PC-3 (cell line): ENCODE data around the gene PLCL1. TPM values are rescaled to one million over a fixed set of nuclear protein-coding genes. Genes with fewer than 3 reads are reported as not detected.

Experiments used
- ATAC-seq: fragments of 200-7000 bp; cut with Tn5 transposase; 2 replicates; pipeline ENCODE4 v1.9.1; 2020; ENCODE audit warnings: mild to moderate bottlenecking, moderate library complexity
- BruUV-seq: library from RNA; stranded (reverse); fragments of 400-500 nt; replicated peaks from 2 replicates; lab custom pipeline; 2021; lab: Mats Ljungman, UMichigan
- CTCF ChIA-PET: fragments of 300-600 bp; sonication (Branson Sonifier 250); formaldehyde crosslinking; loops from one replicate; lab custom pipeline; 2022; ENCODE audit warnings: antibody characterized with exemption; lab: Charles Lee
- POLR2A ChIA-PET: fragments of 300-600 bp; sonication (Branson Sonifier 250); formaldehyde crosslinking; loops from one replicate; lab custom pipeline; 2022; ENCODE audit warnings: antibody characterized with exemption; ENCODE audit not compliant: unreplicated experiment; lab: Charles Lee
- DNase-seq: peaks from one replicate; pipeline ENCODE4 v3.0.0-alpha.2; 2015
- H2AFZ ChIP-seq: fragments of 300-600 bp; sonication (generic); 2 replicates; pipeline ENCODE4 v1.6.0; 2016; ENCODE audit warnings: antibody characterized with exemption, low read length
- H3F3A ChIP-seq: fragments of 300-600 bp; sonication (generic); one replicate; pipeline ENCODE4 v1.6.0; 2017; ENCODE audit warnings: antibody characterized with exemption, low read length, control low read depth, mild to moderate bottlenecking; ENCODE audit not compliant: unreplicated experiment
- H3K27ac ChIP-seq: fragments of 300-600 bp; sonication (generic); 2 replicates; pipeline ENCODE4 v1.5.1; 2016; ENCODE audit warnings: mild to moderate bottlenecking, low read length
- H3K27me3 ChIP-seq: fragments of 300-600 bp; sonication (generic); 2 replicates; pipeline ENCODE4 v1.6.1; 2016; ENCODE audit warnings: low read length, mixed read lengths
- H3K36me3 ChIP-seq: fragments of 300-600 bp; sonication (generic); 2 replicates; pipeline ENCODE4 v1.6.1; 2016; ENCODE audit warnings: low read depth, mixed run types, low read length, mixed read lengths
- H3K4me1 ChIP-seq: fragments of 300-600 bp; sonication (generic); 2 replicates; pipeline ENCODE4 v1.5.1; 2016; ENCODE audit warnings: low read length; ENCODE audit not compliant: insufficient read depth
- H3K4me2 ChIP-seq: fragments of 300-600 bp; sonication (generic); 2 replicates; pipeline ENCODE4 v1.6.0; 2016; ENCODE audit warnings: low read length
- H3K4me3 ChIP-seq: fragments of 300-600 bp; sonication (generic); 2 replicates; pipeline ENCODE4 v1.5.1; 2016; ENCODE audit warnings: mild to moderate bottlenecking, low read length, mixed read lengths
- H3K79me2 ChIP-seq: fragments of 300-600 bp; sonication (generic); 2 replicates; pipeline ENCODE4 v1.6.1; 2017; ENCODE audit warnings: low read length, mixed read lengths
- H3K9ac ChIP-seq: fragments of 300-600 bp; sonication (generic); 2 replicates; pipeline ENCODE4 v1.6.0; 2016; ENCODE audit warnings: mild to moderate bottlenecking, low read length
- H3K9me2 ChIP-seq: fragments of 300-600 bp; sonication (generic); replicated peaks from 2 replicates; pipeline ENCODE4 v1.6.1; 2016; ENCODE audit warnings: mixed run types, low read length, mixed read lengths
- H3K9me3 ChIP-seq: fragments of 300-600 bp; sonication (generic); 2 replicates; pipeline ENCODE4 v1.6.1; 2016; ENCODE audit warnings: low read length, mixed read lengths
- H4K20me1 ChIP-seq: fragments of 300-600 bp; sonication (generic); 2 replicates; pipeline ENCODE4 v1.6.1; 2016; ENCODE audit warnings: low read length, mixed read lengths
- EZH2 ChIP-seq: fragments of 300-600 bp; sonication (generic); IDR thresholded peaks from one replicate; pipeline ENCODE4 v1.6.1; 2017; ENCODE audit warnings: antibody characterized with exemption, mild to moderate bottlenecking, low read length; ENCODE audit not compliant: unreplicated experiment
- EZH2phosphoT487 ChIP-seq: fragments of 300-600 bp; sonication (generic); IDR thresholded peaks from 2 replicates; pipeline ENCODE4 v1.6.1; 2018; ENCODE audit warnings: mild to moderate bottlenecking, antibody characterized with exemption, low read length, borderline replicate concordance
- intact Hi-C: fragments of 100-400 bp; cut with micrococcal nuclease; formaldehyde crosslinking; loops from 2 replicates; pipeline ENCODE4 v1.9.0; 2023
- total RNA-seq: library from RNA; depleted of rRNA; stranded (reverse); fragments of >200 nt; gene quantifications from 2 replicates; pipeline ENCODE4 v1.2.3, GENCODE V29; 2014
- TF ChIP-seq, protein P1 (sequence below): fragments of 300-600 bp; sonication (generic); conservative IDR thresholded peaks from 2 replicates; pipeline ENCODE4 v1.5.1; 2017; ENCODE audit warnings: antibody characterized with exemption, low read depth, mild to moderate bottlenecking, low read length

The PLCL1 gene
- total RNA-seq, 1 experiment from 2014 or later: not detected

GRCh38 chr2:198102120-198102519, 297.7 kb downstream of the PLCL1 start:
- no peaks in the 10 kb centered on the region for H3K9me2 ChIP-seq
- CTCF ChIA-PET: no interaction called here
- no peak overlapping the region for H3K4me3 ChIP-seq
- POLR2A ChIA-PET: no interaction called here
- no peaks in the 10 kb centered on the region for H3K36me3 ChIP-seq
- no peak overlapping the region for H3K27ac ChIP-seq
- ATAC-seq (no peak), DNase-seq (no peak)
- no peak overlapping the region for H2AFZ ChIP-seq
- BruUV-seq: no TSS peak
- peaks cover 9% of the 10 kb centered on the region; the same call in 1 of the 2 replicates for H3K27me3 ChIP-seq
- H3K9me3 ChIP-seq: no peaks in the 10 kb centered on the region
- H3F3A ChIP-seq: no peaks in the 10 kb centered on the region
- intact Hi-C loops: no loop called here
- no peaks in the 10 kb centered on the region for H4K20me1 ChIP-seq
- H3K4me1 ChIP-seq: no peaks in the 10 kb centered on the region
- TF ChIP-seq, protein P1, sequence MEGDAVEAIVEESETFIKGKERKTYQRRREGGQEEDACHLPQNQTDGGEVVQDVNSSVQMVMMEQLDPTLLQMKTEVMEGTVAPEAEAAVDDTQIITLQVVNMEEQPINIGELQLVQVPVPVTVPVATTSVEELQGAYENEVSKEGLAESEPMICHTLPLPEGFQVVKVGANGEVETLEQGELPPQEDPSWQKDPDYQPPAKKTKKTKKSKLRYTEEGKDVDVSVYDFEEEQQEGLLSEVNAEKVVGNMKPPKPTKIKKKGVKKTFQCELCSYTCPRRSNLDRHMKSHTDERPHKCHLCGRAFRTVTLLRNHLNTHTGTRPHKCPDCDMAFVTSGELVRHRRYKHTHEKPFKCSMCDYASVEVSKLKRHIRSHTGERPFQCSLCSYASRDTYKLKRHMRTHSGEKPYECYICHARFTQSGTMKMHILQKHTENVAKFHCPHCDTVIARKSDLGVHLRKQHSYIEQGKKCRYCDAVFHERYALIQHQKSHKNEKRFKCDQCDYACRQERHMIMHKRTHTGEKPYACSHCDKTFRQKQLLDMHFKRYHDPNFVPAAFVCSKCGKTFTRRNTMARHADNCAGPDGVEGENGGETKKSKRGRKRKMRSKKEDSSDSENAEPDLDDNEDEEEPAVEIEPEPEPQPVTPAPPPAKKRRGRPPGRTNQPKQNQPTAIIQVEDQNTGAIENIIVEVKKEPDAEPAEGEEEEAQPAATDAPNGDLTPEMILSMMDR: no peak
- TF ChIP-seq EZH2 (no peak), EZH2phosphoT487 (no peak)
- no peak overlapping the region for H3K4me2 ChIP-seq
- no peak overlapping the region for H3K9ac ChIP-seq
- no peaks in the 10 kb centered on the region for H3K79me2 ChIP-seq

- intact Hi-C loops: no loop called here
- ChIA-PET POLR2A (no interaction called here), CTCF (no interaction called here)
- BruUV-seq: no TSS peak
- Histone ChIP-seq H3K4me3 (no peak overlapping the region), H4K20me1 (no peaks in the 10 kb centered on the region), H3K9me2 (no peaks in the 10 kb centered on the region), H3K9ac (no peak overlapping the region), H3K79me2 (no peaks in the 10 kb centered on the region), H2AFZ (no peak overlapping the region), H3K4me2 (no peak overlapping the region), H3K9me3 (no peaks in the 10 kb centered on the region), H3K27me3 (peaks cover 9% of the 10 kb centered on the region; the same call in 1 of the 2 replicates), H3K36me3 (no peaks in the 10 kb centered on the region), H3K27ac (no peak overlapping the region), H3K4me1 (no peaks in the 10 kb centered on the region), H3F3A (no peaks in the 10 kb centered on the region)
- TF ChIP-seq EZH2phosphoT487 (no peak), EZH2 (no peak)
- TF ChIP-seq, protein P1: no peak
- no peak for ATAC-seq
- DNase-seq: no peak
These were observed 298.5 kb downstream of the PLCL1 start for GRCh38 chr2:198102856-198103255.

DNA sequence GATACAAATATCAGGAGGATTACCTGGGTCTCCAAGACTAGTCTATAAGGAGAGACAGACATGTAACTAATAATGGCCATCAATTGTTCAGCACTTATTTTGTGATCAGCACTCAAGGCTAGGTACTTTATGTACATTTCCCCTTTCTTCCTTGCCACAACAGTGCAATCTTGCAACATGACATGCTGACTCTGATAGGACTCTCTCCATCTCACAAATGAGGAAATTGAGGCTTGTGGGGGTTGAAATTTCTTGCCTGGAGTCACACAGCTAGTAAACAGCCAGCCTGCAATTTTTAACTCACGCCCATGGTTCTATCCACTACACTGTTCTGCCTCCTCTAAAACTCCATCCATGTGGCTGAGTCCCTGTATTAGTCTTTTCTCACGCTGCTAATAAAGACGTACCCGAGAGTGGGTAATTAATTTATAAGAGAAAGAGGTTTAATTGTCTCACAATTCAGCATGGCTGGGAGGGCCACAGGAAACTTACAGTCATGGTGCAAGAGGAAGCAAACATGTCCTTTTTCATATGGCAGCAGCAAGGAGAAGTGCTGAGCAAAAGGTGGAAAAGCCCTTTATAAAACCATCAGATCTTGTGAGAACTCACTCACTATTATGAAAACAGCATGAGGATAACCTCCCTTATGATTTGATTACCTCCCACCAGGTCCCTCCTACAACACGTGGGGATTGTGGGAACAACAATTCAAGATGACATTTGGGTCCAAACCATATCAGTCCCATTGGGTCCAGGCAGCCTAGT, 302.4 kb downstream of the PLCL1 start:
- Histone ChIP-seq H3K4me3 (no peak overlapping the region), H3K27me3 (no peaks in the 10 kb centered on the region), H3K36me3 (no peaks in the 10 kb centered on the region), H4K20me1 (no peaks in the 10 kb centered on the region), H3K4me2 (no peak overlapping the region), H3K9me3 (no peaks in the 10 kb centered on the region), H3K79me2 (no peaks in the 10 kb centered on the region), H3K27ac (no peak overlapping the region), H3F3A (no peaks in the 10 kb centered on the region), H3K9ac (no peak overlapping the region), H3K4me1 (no peaks in the 10 kb centered on the region), H3K9me2 (no peaks in the 10 kb centered on the region), H2AFZ (no peak overlapping the region)
- TF ChIP-seq EZH2phosphoT487 (no peak), EZH2 (no peak)
- TF ChIP-seq, protein P1: no peak
- intact Hi-C loops: no loop called here
- ChIA-PET POLR2A (no interaction called here), CTCF (no interaction called here)
- ATAC-seq (no peak), DNase-seq (no peak)
- no TSS peak for BruUV-seq
